Forelimb muscle (tissue), 1 donor: ENCODE results near the gene WDR47. TPM values are rescaled to one million over a fixed set of nuclear protein-coding genes. Genes with fewer than 3 reads are reported as not detected.

Experiments used
- DNase-seq: peaks from one replicate; pipeline ENCODE4 v3.0.0-alpha.2; 2013; ENCODE audit warnings: low read depth
- polyA plus RNA-seq: library from polyadenylated mRNA; unstranded; fragments of 120-200 nt; gene quantifications from one replicate; pipeline ENCODE4 v1.2.1, GENCODE V29; 2013; ENCODE audit not compliant: insufficient read length

The WDR47 gene
- 13.0 TPM for polyA plus RNA-seq

- peak; percentile 81 for DNase-seq
Observed at GRCh38 chr1:109041621-109042468, at the start of gene WDR47. Gene WDR47 (minus strand): TSS chr1:109042102. CDS start chr1:109023512, 18,590 bp downstream.

GRCh38 chr1:109091078-109091838 is 49.4 kb upstream of the WDR47 start:
- DNase-seq = no peak

- peak; percentile 90 for DNase-seq
Observed at GRCh38 chr1:109090196-109091077, 48.5 kb upstream of the WDR47 start, which contains the start of gene TMEM167B. Gene TMEM167B (plus strand): TSS chr1:109090764. CDS start chr1:109090873, 109 bp downstream.

- DNase-seq = no peak
Observed at GRCh38 chr1:109089242-109090015, 47.5 kb upstream of the WDR47 start.

GRCh38 chr1:109084563-109085517 is 42.9 kb upstream of the WDR47 start:
- no peak for DNase-seq

- DNase-seq = no peak
Observed at GRCh38 chr1:109083923-109084322, 42.0 kb upstream of the WDR47 start.

- DNase-seq = no peak
Observed at GRCh38 chr1:109083501-109083900, 41.6 kb upstream of the WDR47 start.

- DNase-seq = no peak
Observed at GRCh38 chr1:109080441-109081082, 38.7 kb upstream of the WDR47 start.

GRCh38 chr1:109079240-109079622 is 37.3 kb upstream of the WDR47 start:
- DNase-seq = no peak

- DNase-seq = no peak
Observed at GRCh38 chr1:109078317-109078716, 36.4 kb upstream of the WDR47 start.

- DNase-seq = peak; percentile 86
Observed at GRCh38 chr1:109075531-109076490, 33.9 kb upstream of the WDR47 start, which contains the start of gene TAF13. Gene TAF13 (minus strand): TSS chr1:109076003. CDS start chr1:109075947, 56 bp downstream.

GRCh38 chr1:109069294-109069693 is 27.4 kb upstream of the WDR47 start:
- DNase-seq = no peak

- DNase-seq = no peak
Observed at GRCh38 chr1:109067883-109068282, 26.0 kb upstream of the WDR47 start.

GRCh38 chr1:109065137-109065536 is 23.2 kb upstream of the WDR47 start:
- no peak for DNase-seq

GRCh38 chr1:109061183-109061582 is 19.3 kb upstream of the WDR47 start:
- no peak for DNase-seq

- no peak for DNase-seq
Observed at GRCh38 chr1:109060707-109061106, 18.8 kb upstream of the WDR47 start.

GRCh38 chr1:109059026-109059425 is 17.1 kb upstream of the WDR47 start:
- no peak for DNase-seq

- no peak for DNase-seq
Observed at GRCh38 chr1:109056064-109056463, 14.2 kb upstream of the WDR47 start.
